Glomerular visceral epithelial cell (primary cell): Measurements from ENCODE around the gene ZYG11B.
A peak's percentile ranks its signal among the peaks of the same experiment; 100 is the strongest.
"Not testable (repeated sequence)": the region's sequence is repeated elsewhere in the genome, so short reads cannot be mapped to it uniquely, and the experiment has no call there.

Experiments used
- DNase-seq: peaks from one replicate; pipeline ENCODE4 v3.0.0-alpha.2; 2016; ENCODE audit errors: extremely low spot score

The ZYG11B gene

GRCh38 chr1:52707927-52708655 lies 18.2 kb upstream of the ZYG11B start:
- DNase-seq = peak; percentile 54

- DNase-seq = no peak
Observed at GRCh38 chr1:52709016-52709415, 17.2 kb upstream of the ZYG11B start.

- DNase-seq = no peak
Observed at GRCh38 chr1:52713590-52713989, 12.7 kb upstream of the ZYG11B start.

GRCh38 chr1:52715296-52715695 lies 11.0 kb upstream of the ZYG11B start:
- DNase-seq = not testable (repeated sequence)

- DNase-seq = no peak
Observed at GRCh38 chr1:52723260-52723659, 3.0 kb upstream of the ZYG11B start.

GRCh38 chr1:52725903-52726264 lies 369 bp upstream of the ZYG11B start:
- no peak for DNase-seq

- DNase-seq = peak; percentile 13
Observed at GRCh38 chr1:52727114-52727586, 897 bp downstream of the ZYG11B start.

GRCh38 chr1:52727956-52728656 lies 1.9 kb downstream of the ZYG11B start:
- no peak for DNase-seq

- DNase-seq = no peak
Observed at GRCh38 chr1:52733368-52733767, 7.1 kb downstream of the ZYG11B start.

GRCh38 chr1:52735371-52735770 lies 9.1 kb downstream of the ZYG11B start:
- DNase-seq = not testable (repeated sequence)

GRCh38 chr1:52738148-52738547 lies 11.9 kb downstream of the ZYG11B start:
- no peak for DNase-seq

GRCh38 chr1:52738893-52739292 lies 12.6 kb downstream of the ZYG11B start:
- DNase-seq = no peak

- no peak for DNase-seq
Observed at GRCh38 chr1:52739699-52740467, 13.6 kb downstream of the ZYG11B start.

- no peak for DNase-seq
Observed at GRCh38 chr1:52741259-52741658, 15.0 kb downstream of the ZYG11B start.

- DNase-seq = no peak
Observed at GRCh38 chr1:52746189-52746588, 19.9 kb downstream of the ZYG11B start.

- DNase-seq = no peak
Observed at GRCh38 chr1:52747450-52747849, 21.2 kb downstream of the ZYG11B start.

- DNase-seq = no peak
Observed at GRCh38 chr1:52748119-52748518, 21.9 kb downstream of the ZYG11B start.

GRCh38 chr1:52749496-52749895 lies 23.2 kb downstream of the ZYG11B start:
- not testable (repeated sequence) for DNase-seq

GRCh38 chr1:52750139-52750538 lies 23.9 kb downstream of the ZYG11B start:
- DNase-seq = not testable (repeated sequence)

- peak; percentile 38 for DNase-seq
Observed at GRCh38 chr1:52751589-52752483, 25.6 kb downstream of the ZYG11B start.

GRCh38 chr1:52752484-52752826 lies 26.2 kb downstream of the ZYG11B start:
- DNase-seq = peak; percentile 25

- no peak for DNase-seq
Observed at GRCh38 chr1:52753169-52753568, 26.9 kb downstream of the ZYG11B start.
